GM18498 (cell line): ENCODE measurements around the gene RHD.
A peak's percentile ranks its signal among the peaks of the same experiment; 100 is the strongest.
"Not testable (repeated sequence)": the region's sequence is repeated elsewhere in the genome, so short reads cannot be mapped to it uniquely, and the experiment has no call there.

Source experiments
- ATAC-seq: cut with Tn5 transposase; IDR thresholded peaks from one replicate; pipeline ENCODE4 v1.9.1; 2021; ENCODE audit warnings: mild to moderate bottlenecking, moderate library complexity; ENCODE audit not compliant: unreplicated experiment

RHD gene

GRCh38 chr1:25302330-25302729 lies 30.0 kb downstream of the RHD start:
- not testable (repeated sequence) for ATAC-seq

DNA sequence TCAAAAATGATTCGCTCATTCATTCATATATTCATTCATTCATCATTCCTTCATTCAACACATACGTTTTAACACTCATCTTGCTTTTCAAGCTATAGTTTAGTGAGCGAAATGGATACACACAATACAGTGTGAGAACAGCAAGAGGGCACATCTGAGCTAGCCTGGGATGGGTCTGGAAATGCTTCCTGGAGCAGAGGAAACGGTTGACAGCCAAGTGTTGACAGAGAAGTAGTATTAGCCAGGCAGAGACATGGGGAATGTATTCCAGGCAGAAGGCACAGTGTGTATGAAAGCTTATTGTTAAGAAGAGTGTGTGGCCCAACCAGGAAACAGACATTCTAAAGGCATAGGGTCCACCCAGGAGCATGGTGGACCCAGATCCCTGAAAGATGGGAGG lies 32.6 kb downstream of the RHD start:
- not testable (repeated sequence) for ATAC-seq

DNA sequence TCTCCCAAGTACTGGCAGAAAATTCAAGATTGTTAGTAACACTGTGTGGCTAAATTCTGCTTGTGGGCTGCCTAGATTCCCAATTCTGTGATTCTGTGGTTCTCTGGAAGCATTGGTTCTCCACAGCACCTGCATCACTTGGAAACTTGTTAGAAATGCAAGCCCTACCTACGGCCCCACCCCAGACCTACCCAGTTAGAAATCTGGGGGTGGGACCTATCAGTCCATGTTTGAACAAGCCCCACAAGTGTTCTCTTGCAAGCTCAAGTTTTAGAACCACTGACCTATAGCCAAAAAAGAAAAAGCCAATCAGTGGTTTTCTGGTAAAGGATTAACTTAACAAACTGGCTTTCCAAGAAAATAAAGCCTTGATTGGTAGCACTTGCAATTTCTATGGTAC lies 35.9 kb downstream of the RHD start:
- ATAC-seq: not testable (repeated sequence)

DNA sequence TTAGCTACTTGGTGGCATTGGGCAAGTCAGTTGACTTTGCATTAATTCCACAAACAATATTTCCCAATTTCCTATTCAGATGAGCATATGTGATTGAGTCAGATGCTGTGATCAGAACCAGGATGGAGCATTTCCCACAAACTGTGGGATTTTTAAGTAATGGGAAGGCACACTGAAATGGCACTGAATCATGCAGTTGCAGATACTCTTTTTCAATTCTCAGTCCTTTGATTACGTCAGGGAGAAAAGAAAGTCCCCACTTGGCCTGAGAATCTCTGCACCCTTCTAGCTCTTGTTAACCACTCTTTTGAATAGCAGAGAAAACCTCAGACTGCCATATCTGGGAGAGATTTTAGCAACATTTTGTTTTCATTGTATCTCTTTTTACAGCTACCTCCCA lies 36.8 kb downstream of the RHD start:
- not testable (repeated sequence) for ATAC-seq

DNA sequence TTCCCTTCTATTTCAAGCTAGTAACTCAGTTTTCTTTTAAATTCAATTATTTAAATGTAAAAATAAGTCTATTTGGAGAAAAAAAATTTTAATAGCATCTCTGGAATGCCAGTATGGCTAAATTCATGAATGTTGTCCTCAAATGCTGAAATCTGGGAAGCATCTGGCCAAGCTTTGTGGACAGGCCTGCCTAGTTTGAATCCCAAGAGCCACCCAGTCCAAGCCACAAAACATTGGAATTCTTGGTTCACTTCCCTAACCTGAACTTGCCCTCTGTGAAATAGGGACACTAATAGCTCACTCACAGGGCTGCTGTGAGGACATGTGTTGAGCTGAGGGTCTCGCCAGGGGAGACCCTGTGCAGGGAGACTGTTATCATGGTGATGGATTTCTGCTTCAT lies 37.2 kb downstream of the RHD start:
- not testable (repeated sequence) for ATAC-seq

- ATAC-seq: not testable (repeated sequence)
These were observed 40.6 kb downstream of the RHD start for GRCh38 chr1:25312806-25313470.

- not testable (repeated sequence) for ATAC-seq
These were observed 48.1 kb downstream of the RHD start for GRCh38 chr1:25320314-25320938.

- ATAC-seq: not testable (repeated sequence)
These were observed 49.8 kb downstream of the RHD start for GRCh38 chr1:25322127-25322526.

GRCh38 chr1:25324407-25324806 lies 52.1 kb downstream of the RHD start:
- not testable (repeated sequence) for ATAC-seq

- not testable (repeated sequence) for ATAC-seq
These were observed 55.8 kb downstream of the RHD start for GRCh38 chr1:25327864-25328790.

GRCh38 chr1:25328791-25329185 lies 56.5 kb downstream of the RHD start:
- not testable (repeated sequence) for ATAC-seq

GRCh38 chr1:25329336-25329735 lies 57.0 kb downstream of the RHD start:
- not testable (repeated sequence) for ATAC-seq

DNA sequence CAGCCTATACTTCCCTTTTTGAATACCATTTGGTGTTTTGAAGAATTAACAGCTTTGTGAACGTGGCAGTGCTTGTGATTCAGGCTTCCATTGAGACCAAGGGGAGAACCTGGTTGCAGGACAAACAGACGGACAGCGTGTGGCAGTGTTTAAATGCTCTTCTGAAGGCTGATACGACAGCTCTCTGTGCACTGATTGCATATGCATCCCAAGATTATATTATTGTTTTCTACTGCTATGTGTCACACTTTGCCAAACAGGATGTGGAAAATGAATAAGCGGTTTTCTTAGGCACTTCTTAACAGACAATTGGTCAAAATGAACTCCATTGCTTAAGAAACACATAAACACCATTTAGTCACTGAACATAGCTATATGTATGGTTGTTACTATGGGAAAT lies 57.6 kb downstream of the RHD start:
- ATAC-seq: not testable (repeated sequence)

GRCh38 chr1:25336922-25337354 lies 64.6 kb downstream of the RHD start:
- ATAC-seq: not testable (repeated sequence)

DNA sequence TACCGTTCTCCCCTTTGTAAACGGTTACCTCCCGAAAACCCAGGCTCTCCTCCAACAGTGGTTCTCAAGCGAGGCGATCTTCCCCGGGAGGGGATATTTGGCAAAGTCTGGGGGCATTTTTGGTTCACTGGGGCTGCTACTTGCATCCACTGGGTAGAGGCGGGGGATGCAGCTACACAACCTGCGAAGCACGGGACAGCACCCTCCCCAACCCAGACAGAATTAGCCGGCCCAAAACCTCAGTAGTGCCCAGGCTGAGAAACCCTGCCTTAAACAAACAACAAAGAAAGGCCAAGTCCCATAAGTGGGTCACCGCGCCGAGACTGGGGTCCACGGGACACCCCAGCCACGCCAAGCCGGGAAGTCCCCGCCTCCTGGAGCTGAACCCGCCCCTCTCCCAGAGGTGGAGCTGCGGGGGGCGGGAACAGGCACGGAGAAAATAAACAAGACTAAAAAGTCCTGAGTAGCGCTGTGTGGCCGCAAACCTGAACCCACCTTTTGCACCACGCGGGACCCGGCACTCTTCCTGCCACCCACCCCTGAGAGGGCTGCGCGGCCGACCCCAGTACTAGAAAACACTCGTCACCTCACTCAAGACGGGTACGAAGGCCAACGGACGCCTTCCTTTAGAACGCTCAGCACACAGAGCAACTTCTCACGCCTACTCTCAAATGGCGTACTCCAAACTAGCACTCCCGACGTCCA lies 65.3 kb downstream of the RHD start:
- peak; percentile 44 for ATAC-seq

DNA sequence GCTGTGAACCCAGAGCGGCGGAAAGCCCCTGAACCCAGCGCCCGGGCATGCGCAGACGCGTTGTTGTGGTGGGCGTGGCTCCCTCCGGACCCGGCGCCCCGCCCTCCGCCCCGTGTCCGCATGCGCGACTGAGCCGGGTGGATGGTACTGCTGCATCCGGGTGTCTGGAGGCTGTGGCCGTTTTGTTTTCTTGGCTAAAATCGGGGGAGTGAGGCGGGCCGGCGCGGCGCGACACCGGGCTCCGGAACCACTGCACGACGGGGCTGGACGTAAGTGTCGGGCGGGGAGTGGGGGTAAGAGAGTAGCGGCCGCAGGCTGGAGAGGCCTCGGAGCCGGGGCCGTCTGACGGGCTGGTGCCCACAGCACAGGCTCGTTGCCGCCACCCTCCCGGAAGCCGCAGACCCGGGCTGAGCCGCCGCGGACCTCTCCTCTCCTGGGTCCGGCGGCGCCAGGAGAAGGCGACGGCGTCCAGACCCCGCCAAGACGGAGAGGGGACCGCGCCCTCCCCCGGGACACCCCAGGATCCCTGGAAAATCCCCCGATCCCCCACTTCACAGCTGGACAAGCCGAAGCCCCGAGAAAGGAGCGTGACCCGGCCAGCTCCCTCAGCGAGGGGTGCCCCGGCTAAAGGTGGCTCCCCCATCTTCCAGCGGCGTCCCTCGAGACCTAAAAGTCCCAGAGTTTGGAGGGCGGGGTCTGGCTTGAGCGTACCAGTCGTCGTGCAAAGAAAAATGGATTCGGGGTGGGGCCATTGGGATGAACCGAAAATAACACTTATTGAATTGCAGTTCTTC lies 66.1 kb downstream of the RHD start, which contains the start of gene TMEM50A:
Gene TMEM50A, plus strand, starts transcription at position 147 of the 794 bp plus-strand sequence. CDS start 2,153 bp downstream, outside the sequence.
- ATAC-seq: peak; percentile 75

DNA sequence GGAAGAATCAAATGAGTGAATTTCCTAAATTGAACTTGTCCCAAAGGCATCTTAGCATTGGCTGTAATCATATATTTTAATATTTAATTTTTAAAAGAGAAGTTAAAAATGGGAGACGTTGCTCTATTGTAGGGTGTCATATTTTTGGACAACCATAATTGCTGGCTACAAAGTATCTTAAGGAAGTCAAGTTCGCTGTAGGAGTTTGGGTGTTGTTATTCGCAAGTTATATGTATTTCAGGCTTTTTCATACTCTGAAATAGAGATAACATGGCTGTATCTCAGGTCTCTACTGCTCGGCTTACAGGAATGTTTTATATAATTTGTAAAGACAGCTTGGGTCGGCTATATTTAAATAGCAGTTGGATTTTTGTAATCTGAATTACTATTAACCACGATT lies 66.7 kb downstream of the RHD start:
- ATAC-seq: no peak

DNA sequence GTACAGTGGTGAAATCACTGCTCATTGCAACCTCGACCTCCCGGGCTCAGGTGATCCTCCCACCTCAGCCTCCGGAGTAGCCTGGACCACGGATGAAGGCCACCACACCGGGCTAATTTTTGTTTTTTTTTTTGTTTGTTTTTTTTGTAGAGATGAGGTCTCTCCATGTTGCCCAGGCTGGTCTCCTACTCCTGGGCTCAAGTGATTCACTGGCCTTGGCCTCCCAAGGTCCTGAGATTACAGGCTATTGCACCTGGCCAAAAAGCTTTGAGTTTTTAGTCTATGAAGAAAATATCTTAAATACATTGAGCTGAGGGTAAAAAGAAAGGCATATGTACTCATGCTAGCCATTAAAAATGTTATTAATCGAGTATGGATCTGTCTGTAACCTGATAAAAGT lies 69.4 kb downstream of the RHD start:
- no peak for ATAC-seq

- no peak for ATAC-seq
These were observed 70.5 kb downstream of the RHD start for GRCh38 chr1:25342846-25343245.

GRCh38 chr1:25343872-25344271 lies 71.6 kb downstream of the RHD start:
- ATAC-seq: no peak
